WTC11 (cell line): ENCODE results near the gene RHBG.

Experiments used
- CTCF ChIP-seq: fragments of 200-600 bp; IDR thresholded peaks from 2 replicates; pipeline ENCODE4 v1.8.0; 2022; ENCODE audit warnings: antibody characterized with exemption
- FOXP4 ChIP-seq: sonication (generic); formaldehyde crosslinking; IDR thresholded peaks from 2 replicates; pipeline ENCODE4 v1.8.0; 2022; ENCODE audit warnings: mild to moderate bottlenecking, missing genetic modification reagents
- ZNF281 ChIP-seq: sonication (generic); formaldehyde crosslinking; IDR thresholded peaks from 2 replicates; pipeline ENCODE4 v1.8.0; 2023; ENCODE audit warnings: mild to moderate bottlenecking, missing genetic modification reagents

- no peak for TF ChIP-seq CTCF
- no peak for TF ChIP-seq FOXP4 (CRISPR knock-in tag)
- no peak for TF ChIP-seq ZNF281 (CRISPR knock-in tag)
Measured at GRCh38 chr1:156378557-156378956, 9.5 kb downstream of the RHBG start.
